HCT116 (cell line): ENCODE results near the gene CCP110.

Experiments
- EZH2 ChIP-seq: fragments of 200-600 bp; sonication (generic); IDR thresholded peaks from 2 replicates; pipeline ENCODE4 v1.6.1; 2017; ENCODE audit warnings: antibody characterized with exemption, mixed run types
- FOSL1 ChIP-seq: IDR thresholded peaks from 2 replicates; pipeline ENCODE4 v1.6.1; 2012; ENCODE audit warnings: low read depth
- MAX ChIP-seq: IDR thresholded peaks from 2 replicates; pipeline ENCODE4 v1.6.1; 2012
- POLR2A ChIP-seq: IDR thresholded peaks from 2 replicates; pipeline ENCODE4 v1.7.0; 2011; ENCODE audit warnings: borderline replicate concordance; ENCODE audit not compliant: insufficient read depth, insufficient read length; ENCODE audit errors: extremely low read depth
- POLR2AphosphoS5 ChIP-seq: IDR thresholded peaks from 2 replicates; pipeline ENCODE4 v1.6.1; 2011; ENCODE audit warnings: mild to moderate bottlenecking, low read depth, low read length, moderate library complexity
- RAD21 ChIP-seq: IDR thresholded peaks from 2 replicates; pipeline ENCODE4 v1.6.1; 2012; ENCODE audit warnings: low read depth, mild to moderate bottlenecking
- SIN3A ChIP-seq: IDR thresholded peaks from 2 replicates; pipeline ENCODE4 v1.6.1; 2012; ENCODE audit warnings: low read depth
- SRF ChIP-seq: IDR thresholded peaks from 2 replicates; pipeline ENCODE4 v1.6.1; 2012; ENCODE audit warnings: low read depth
- ZNF274 ChIP-seq: fragments of 200-500 bp; sonication (Bioruptor generic); IDR thresholded peaks from 2 replicates; pipeline ENCODE4 v1.6.1; 2014; ENCODE audit warnings: mild to moderate bottlenecking, low read depth, low read length, inconsistent platforms
- TF ChIP-seq, protein P1 (sequence below), 3 experiments: fragments of 200-600 bp in 1 of 3; sonication (generic) in 1 of 3; IDR thresholded peaks in 2 of 3; conservative IDR thresholded peaks in 1 of 3; 2 replicates each; pipeline ENCODE4 v1.5.1; 2012 to 2017; ENCODE audit warnings: low read depth in 2 of 3, low read length in 2 of 3, antibody characterized with exemption in 1 of 3, borderline replicate concordance in 1 of 3, control low read depth in 1 of 3, mild to moderate bottlenecking in 1 of 3, mixed read lengths in 1 of 3, mixed run types in 1 of 3, moderate library complexity in 1 of 3; ENCODE audit not compliant: insufficient read depth in 1 of 3

GRCh38 chr16:19490619-19491018 is 33.1 kb upstream of the CCP110 start:
- TF ChIP-seq SIN3A (no peak), SRF (no peak), POLR2A (no peak), MAX (no peak), FOSL1 (no peak), RAD21 (no peak), POLR2AphosphoS5 (no peak), EZH2 (no peak), ZNF274 (no peak)
- TF ChIP-seq, protein P1, sequence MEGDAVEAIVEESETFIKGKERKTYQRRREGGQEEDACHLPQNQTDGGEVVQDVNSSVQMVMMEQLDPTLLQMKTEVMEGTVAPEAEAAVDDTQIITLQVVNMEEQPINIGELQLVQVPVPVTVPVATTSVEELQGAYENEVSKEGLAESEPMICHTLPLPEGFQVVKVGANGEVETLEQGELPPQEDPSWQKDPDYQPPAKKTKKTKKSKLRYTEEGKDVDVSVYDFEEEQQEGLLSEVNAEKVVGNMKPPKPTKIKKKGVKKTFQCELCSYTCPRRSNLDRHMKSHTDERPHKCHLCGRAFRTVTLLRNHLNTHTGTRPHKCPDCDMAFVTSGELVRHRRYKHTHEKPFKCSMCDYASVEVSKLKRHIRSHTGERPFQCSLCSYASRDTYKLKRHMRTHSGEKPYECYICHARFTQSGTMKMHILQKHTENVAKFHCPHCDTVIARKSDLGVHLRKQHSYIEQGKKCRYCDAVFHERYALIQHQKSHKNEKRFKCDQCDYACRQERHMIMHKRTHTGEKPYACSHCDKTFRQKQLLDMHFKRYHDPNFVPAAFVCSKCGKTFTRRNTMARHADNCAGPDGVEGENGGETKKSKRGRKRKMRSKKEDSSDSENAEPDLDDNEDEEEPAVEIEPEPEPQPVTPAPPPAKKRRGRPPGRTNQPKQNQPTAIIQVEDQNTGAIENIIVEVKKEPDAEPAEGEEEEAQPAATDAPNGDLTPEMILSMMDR (IDR thresholded peaks at IDR 0.05 in 2 of 3, conservative IDR thresholded peaks at IDR 0.05 in 1 of 3; ENCODE audit: borderline replicate concordance in 1 of 3, insufficient read depth in 1 of 3, low read depth in 2 of 3, low read length in 2 of 3): no peak
